Loucy (cell line): ENCODE measurements around the gene KRT3.

Experiments
- H2AFZ ChIP-seq: fragments of 200-600 bp; sonication (generic); 2 replicates; pipeline ENCODE4 v1.6.0; 2016; ENCODE audit warnings: antibody characterized with exemption, mild to moderate bottlenecking, low read length, moderate library complexity
- H3F3A ChIP-seq: fragments of 200-600 bp; 2 replicates; pipeline ENCODE4 v1.6.0; 2016; ENCODE audit warnings: antibody characterized with exemption, low read depth, mild to moderate bottlenecking
- H3K27me3 ChIP-seq: fragments of 200-600 bp; sonication (generic); 2 replicates; pipeline ENCODE4 v1.6.1; 2014; ENCODE audit warnings: low read length, mild to moderate bottlenecking; ENCODE audit not compliant: insufficient read depth, poor library complexity, severe bottlenecking
- H3K36me3 ChIP-seq: fragments of 200-600 bp; sonication (generic); 2 replicates; pipeline ENCODE4 v1.6.1; 2016; ENCODE audit warnings: low read length; ENCODE audit not compliant: insufficient read depth
- H3K4me1 ChIP-seq: fragments of 200-600 bp; sonication (generic); 2 replicates; pipeline ENCODE4 v1.5.1; 2014; ENCODE audit warnings: low read length, mild to moderate bottlenecking; ENCODE audit not compliant: insufficient read depth, poor library complexity, severe bottlenecking
- H3K4me2 ChIP-seq: fragments of 200-600 bp; sonication (generic); 2 replicates; pipeline ENCODE4 v1.6.0; 2014; ENCODE audit warnings: antibody characterized with exemption, low read length, low read depth, mild to moderate bottlenecking; ENCODE audit not compliant: poor library complexity, severe bottlenecking
- H3K4me3 ChIP-seq: fragments of 200-600 bp; sonication (generic); 2 replicates; pipeline ENCODE4 v1.5.1; 2014; ENCODE audit warnings: low read length, mild to moderate bottlenecking, mixed read lengths; ENCODE audit not compliant: poor library complexity, severe bottlenecking
- H3K79me2 ChIP-seq: fragments of 200-600 bp; sonication (generic); 2 replicates; pipeline ENCODE4 v1.6.1; 2014; ENCODE audit warnings: low read length; ENCODE audit not compliant: insufficient read depth
- H3K9ac ChIP-seq: fragments of 200-600 bp; sonication (generic); 2 replicates; pipeline ENCODE4 v1.6.0; 2014; ENCODE audit warnings: mild to moderate bottlenecking, low read depth, low read length, moderate library complexity; ENCODE audit not compliant: poor library complexity, severe bottlenecking
- H3K9me2 ChIP-seq: fragments of 200-600 bp; sonication (generic); replicated peaks from 2 replicates; pipeline ENCODE4 v1.6.1; 2016; ENCODE audit warnings: low read depth, low read length, mixed read lengths
- H3K9me3 ChIP-seq: fragments of 200-600 bp; sonication (generic); 2 replicates; pipeline ENCODE4 v1.6.1; 2014; ENCODE audit warnings: mild to moderate bottlenecking, antibody characterized with exemption, low read length, low read depth; ENCODE audit not compliant: insufficient read depth
- H4K20me1 ChIP-seq: fragments of 200-600 bp; sonication (generic); 2 replicates; pipeline ENCODE4 v1.6.0; 2014; ENCODE audit warnings: antibody characterized with exemption, low read length, mild to moderate bottlenecking; ENCODE audit not compliant: insufficient read depth, poor library complexity, severe bottlenecking
- EZH2phosphoT487 ChIP-seq: fragments of 200-600 bp; IDR thresholded peaks from 2 replicates; pipeline ENCODE4 v1.6.1; 2018; ENCODE audit warnings: antibody characterized with exemption, mild to moderate bottlenecking, moderate library complexity, borderline replicate concordance
- TF ChIP-seq, protein P1 (sequence below): fragments of 200-600 bp; sonication (generic); conservative IDR thresholded peaks from 2 replicates; pipeline ENCODE4 v1.5.1; 2014; ENCODE audit warnings: mild to moderate bottlenecking, antibody characterized with exemption, low read length

KRT3 gene

GRCh38 chr12:52771088-52771487, 24.8 kb downstream of the KRT3 start:
- no peaks in the 10 kb centered on the region for H4K20me1 ChIP-seq
- H3F3A ChIP-seq: no peaks in the 10 kb centered on the region
- no peaks in the 10 kb centered on the region for H3K27me3 ChIP-seq
- H3K9ac ChIP-seq: no peak overlapping the region
- H3K4me3 ChIP-seq: no peak overlapping the region
- no peak overlapping the region for H3K4me2 ChIP-seq
- H3K9me2 ChIP-seq: no peaks in the 10 kb centered on the region
- H3K4me1 ChIP-seq: no peaks in the 10 kb centered on the region
- no peak for TF ChIP-seq EZH2phosphoT487
- TF ChIP-seq, protein P1, sequence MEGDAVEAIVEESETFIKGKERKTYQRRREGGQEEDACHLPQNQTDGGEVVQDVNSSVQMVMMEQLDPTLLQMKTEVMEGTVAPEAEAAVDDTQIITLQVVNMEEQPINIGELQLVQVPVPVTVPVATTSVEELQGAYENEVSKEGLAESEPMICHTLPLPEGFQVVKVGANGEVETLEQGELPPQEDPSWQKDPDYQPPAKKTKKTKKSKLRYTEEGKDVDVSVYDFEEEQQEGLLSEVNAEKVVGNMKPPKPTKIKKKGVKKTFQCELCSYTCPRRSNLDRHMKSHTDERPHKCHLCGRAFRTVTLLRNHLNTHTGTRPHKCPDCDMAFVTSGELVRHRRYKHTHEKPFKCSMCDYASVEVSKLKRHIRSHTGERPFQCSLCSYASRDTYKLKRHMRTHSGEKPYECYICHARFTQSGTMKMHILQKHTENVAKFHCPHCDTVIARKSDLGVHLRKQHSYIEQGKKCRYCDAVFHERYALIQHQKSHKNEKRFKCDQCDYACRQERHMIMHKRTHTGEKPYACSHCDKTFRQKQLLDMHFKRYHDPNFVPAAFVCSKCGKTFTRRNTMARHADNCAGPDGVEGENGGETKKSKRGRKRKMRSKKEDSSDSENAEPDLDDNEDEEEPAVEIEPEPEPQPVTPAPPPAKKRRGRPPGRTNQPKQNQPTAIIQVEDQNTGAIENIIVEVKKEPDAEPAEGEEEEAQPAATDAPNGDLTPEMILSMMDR: no peak
- H3K9me3 ChIP-seq: no peaks in the 10 kb centered on the region
- no peaks in the 10 kb centered on the region for H3K79me2 ChIP-seq
- H2AFZ ChIP-seq: no peak overlapping the region
- H3K36me3 ChIP-seq: no peaks in the 10 kb centered on the region

GRCh38 chr12:52769946-52770345, 26.0 kb downstream of the KRT3 start:
- Histone ChIP-seq H3K9ac (no peak overlapping the region), H3K9me3 (no peaks in the 10 kb centered on the region), H3K36me3 (no peaks in the 10 kb centered on the region), H2AFZ (no peak overlapping the region), H4K20me1 (no peaks in the 10 kb centered on the region), H3K27me3 (no peaks in the 10 kb centered on the region), H3K4me1 (no peaks in the 10 kb centered on the region), H3K4me3 (no peak overlapping the region), H3K4me2 (no peak overlapping the region), H3F3A (no peaks in the 10 kb centered on the region), H3K79me2 (no peaks in the 10 kb centered on the region), H3K9me2 (no peaks in the 10 kb centered on the region)
- TF ChIP-seq, protein P1: no peak
- no peak for TF ChIP-seq EZH2phosphoT487

DNA sequence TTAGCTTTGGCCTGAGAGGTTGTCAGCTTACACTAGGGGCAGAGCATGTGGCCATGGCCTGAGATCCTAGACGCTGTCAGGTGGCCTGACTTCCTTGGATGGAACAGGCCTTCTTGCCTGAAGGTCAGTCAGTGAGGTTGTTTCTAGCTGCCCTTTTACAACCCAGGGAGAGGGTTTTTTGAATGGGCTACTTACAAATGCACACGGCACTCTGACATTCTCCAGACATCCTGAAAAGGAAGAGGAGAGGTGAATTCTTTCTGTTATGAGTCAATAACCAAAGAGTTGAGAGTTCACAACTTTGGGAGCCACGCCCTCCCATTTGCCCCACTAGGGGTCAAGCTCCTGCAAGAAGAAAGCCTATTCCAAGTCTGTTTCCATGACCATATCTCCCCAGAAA, 26.6 kb downstream of the KRT3 start:
- Histone ChIP-seq H3K4me3 (no peak overlapping the region), H3K9ac (no peak overlapping the region), H3F3A (no peaks in the 10 kb centered on the region), H3K9me2 (no peaks in the 10 kb centered on the region), H2AFZ (no peak overlapping the region), H4K20me1 (no peaks in the 10 kb centered on the region), H3K9me3 (no peaks in the 10 kb centered on the region), H3K4me2 (no peak overlapping the region), H3K4me1 (no peaks in the 10 kb centered on the region), H3K27me3 (no peaks in the 10 kb centered on the region), H3K36me3 (no peaks in the 10 kb centered on the region), H3K79me2 (no peaks in the 10 kb centered on the region)
- TF ChIP-seq, protein P1: no peak
- TF ChIP-seq EZH2phosphoT487: no peak
